Testis (tissue), 3 donors: ENCODE data around the gene CYB5B. TPM values are rescaled to one million over a fixed set of nuclear protein-coding genes. Genes with fewer than 3 reads are reported as not detected.

Experiments
- DNase-seq: peaks from one replicate; pipeline ENCODE4 v3.0.0-alpha.2; 2019
- H3K27ac ChIP-seq, 2 donors: fragments of 200-600 bp; sonication (generic); one replicate each; pipeline ENCODE4 v1.5.1; 2019
- H3K27me3 ChIP-seq: fragments of 200-600 bp; sonication (generic); one replicate; pipeline ENCODE4 v1.5.1; 2019
- H3K36me3 ChIP-seq: fragments of 200-600 bp; sonication (generic); one replicate; pipeline ENCODE4 v1.5.1; 2017; ENCODE audit warnings: low read depth; ENCODE audit errors: missing control alignments
- H3K4me1 ChIP-seq: fragments of 200-600 bp; sonication (generic); one replicate; pipeline ENCODE4 v1.5.1; 2019
- H3K4me3 ChIP-seq, 2 donors: fragments of 200-600 bp; sonication (generic); one replicate each; pipeline ENCODE4 v1.5.1; 2017 to 2019
- H3K9me3 ChIP-seq: fragments of 200-600 bp; sonication (generic); one replicate; pipeline ENCODE4 v1.5.1; 2017
- CTCF ChIP-seq, 3 experiments: fragments of 450-650 bp in 2 of 3; fragments of 200-600 bp in 1 of 3; sonication (generic) in 1 of 3; IDR thresholded peaks; one replicate each; pipeline ENCODE4 v1.5.1; 2016 to 2019; ENCODE audit warnings: antibody characterized with exemption in 3 of 3, mild to moderate bottlenecking in 2 of 3, moderate library complexity in 1 of 3
- POLR2A ChIP-seq: fragments of 450-650 bp; IDR thresholded peaks from one replicate; pipeline ENCODE4 v1.6.1; 2017; ENCODE audit warnings: antibody characterized with exemption, mild to moderate bottlenecking, moderate library complexity
- WGBS, 2 donors: methylation state at CpG; one replicate each; pipeline ENCODE4 v1.1.5; 2018; 5-methylcytosine and 5-hydroxymethylcytosine counted together
- intact Hi-C: fragments of 100-400 bp; cut with DNase I; formaldehyde crosslinking; loops from one replicate; pipeline ENCODE4 v1.15.1; 2023; ENCODE audit warnings: low total_unique reads
- polyA plus RNA-seq: library from polyadenylated mRNA; stranded (reverse); fragments of 350-450 nt; fragmentation: Illumina TruSeq; extraction: RNeasy Lipid Tissue Mini Kit (QIAGEN cat#74804); gene quantifications from one replicate; pipeline ENCODE4 v1.2.3, GENCODE V29; 2014; ENCODE audit warnings: low read depth, low replicate concordance; ENCODE audit not compliant: insufficient read depth
- total RNA-seq, 2 donors: library from RNA; depleted of rRNA; stranded (reverse); fragments of >200 nt; gene quantifications; one replicate each; pipeline ENCODE4 v1.2.3, GENCODE V29; 2016

CYB5B gene
- total and polyA plus RNA-seq, 3 donors from 2014 or later = 65.8 to 91.9 (median 85.0) TPM

GRCh38 chr16:69485361-69485760, 60.9 kb downstream of the CYB5B start:
- peaks cover 11% of the 10 kb centered on the region for H3K4me1 ChIP-seq
- H3K27me3 ChIP-seq = no peaks in the 10 kb centered on the region
- no peak for DNase-seq
- no peak overlapping the region for H3K27ac ChIP-seq
- no peaks in the 10 kb centered on the region for H3K9me3 ChIP-seq
- no peak overlapping the region for H3K4me3 ChIP-seq
- no peaks in the 10 kb centered on the region for H3K36me3 ChIP-seq
- TF ChIP-seq POLR2A (no peak), CTCF (IDR thresholded peaks at IDR 0.05) (no peak)
- intact Hi-C loops = no loop called here
- WGBS, 2 donors = 90 to 94% methylated on average over 2 of the region's 2 CpGs

- 93 to 97% methylated on average over 6 of the region's 6 CpGs for WGBS, 2 donors
- no peak overlapping the region for H3K4me3 ChIP-seq
- intact Hi-C loops = no loop called here
- no peaks in the 10 kb centered on the region for H3K36me3 ChIP-seq
- no peak overlapping the region for H3K27ac ChIP-seq
- H3K27me3 ChIP-seq = no peaks in the 10 kb centered on the region
- TF ChIP-seq CTCF (IDR thresholded peaks at IDR 0.05) = no peak
- no peak for TF ChIP-seq POLR2A
- no peak for DNase-seq
- peaks cover 11% of the 10 kb centered on the region for H3K4me1 ChIP-seq
- no peaks in the 10 kb centered on the region for H3K9me3 ChIP-seq
Measured at GRCh38 chr16:69485816-69486215, 61.4 kb downstream of the CYB5B start.

- intact Hi-C loops = no loop called here
- H3K27ac ChIP-seq = no peak overlapping the region
- no peak for DNase-seq
- TF ChIP-seq CTCF (IDR thresholded peaks at IDR 0.05) (no peak), POLR2A (no peak)
- peaks cover 11% of the 10 kb centered on the region for H3K4me1 ChIP-seq
- no peaks in the 10 kb centered on the region for H3K36me3 ChIP-seq
- H3K27me3 ChIP-seq = no peaks in the 10 kb centered on the region
- WGBS, 2 donors = 54 to 81% methylated on average over 5 of the region's 5 CpGs
- no peak overlapping the region for H3K4me3 ChIP-seq
- H3K9me3 ChIP-seq = no peaks in the 10 kb centered on the region
Measured at GRCh38 chr16:69486272-69486671, 61.9 kb downstream of the CYB5B start.

- intact Hi-C loops = no loop called here
- Histone ChIP-seq H3K9me3 (no peaks in the 10 kb centered on the region), H3K4me3 (no peak overlapping the region), H3K4me1 (peaks cover 8% of the 10 kb centered on the region), H3K27ac (no peak overlapping the region), H3K27me3 (no peaks in the 10 kb centered on the region), H3K36me3 (no peaks in the 10 kb centered on the region)
- TF ChIP-seq POLR2A (no peak), CTCF (IDR thresholded peaks at IDR 0.05) (no peak)
- no peak for DNase-seq
- WGBS, 2 donors = 73 to 85% methylated on average over 11 of the region's 11 CpGs
Measured at GRCh38 chr16:69486724-69487123, 62.3 kb downstream of the CYB5B start.

GRCh38 chr16:69490707-69491324, 66.4 kb downstream of the CYB5B start:
- Histone ChIP-seq H3K36me3 (no peaks in the 10 kb centered on the region), H3K4me3 (no peak overlapping the region), H3K27me3 (no peaks in the 10 kb centered on the region), H3K27ac (no peak overlapping the region), H3K4me1 (no peaks in the 10 kb centered on the region), H3K9me3 (no peaks in the 10 kb centered on the region)
- 74 to 75% methylated on average over 9 of the region's 9 CpGs for WGBS, 2 donors
- no peak for DNase-seq
- TF ChIP-seq CTCF (IDR thresholded peaks at IDR 0.05) = no peak
- no peak for TF ChIP-seq POLR2A
- intact Hi-C loops = no loop called here
